Activated T-cell treated with anti-CD3 and anti-CD28 coated beads for 48 hours (primary cell): ENCODE measurements around the gene SYNJ2.

Experiments used
- DNase-seq: peaks from one replicate; pipeline ENCODE4 v3.0.0-alpha.2; 2020; ENCODE audit warnings: low read depth

SYNJ2 gene

GRCh38 chr6:158011478-158011920 lies 29.8 kb downstream of the SYNJ2 start:
- DNase-seq, result no peak

GRCh38 chr6:158011980-158012566 lies 30.4 kb downstream of the SYNJ2 start:
- no peak for DNase-seq

- no peak for DNase-seq
Measured at GRCh38 chr6:158013904-158014504, 32.3 kb downstream of the SYNJ2 start.

GRCh38 chr6:158014505-158015187 lies 33.0 kb downstream of the SYNJ2 start:
- no peak for DNase-seq

GRCh38 chr6:158015188-158015506 lies 33.5 kb downstream of the SYNJ2 start:
- no peak for DNase-seq

- no peak for DNase-seq
Measured at GRCh38 chr6:158016571-158017383, 35.1 kb downstream of the SYNJ2 start.

- DNase-seq, result no peak
Measured at GRCh38 chr6:158017621-158018040, 36.0 kb downstream of the SYNJ2 start.

- no peak for DNase-seq
Measured at GRCh38 chr6:158018041-158018771, 36.5 kb downstream of the SYNJ2 start.

- no peak for DNase-seq
Measured at GRCh38 chr6:158018851-158019361, 37.2 kb downstream of the SYNJ2 start.

- no peak for DNase-seq
Measured at GRCh38 chr6:158019416-158019815, 37.8 kb downstream of the SYNJ2 start.

- DNase-seq, result no peak
Measured at GRCh38 chr6:158020272-158020711, 38.6 kb downstream of the SYNJ2 start.

- DNase-seq, result no peak
Measured at GRCh38 chr6:158020811-158021210, 39.1 kb downstream of the SYNJ2 start.

GRCh38 chr6:158021376-158021775 lies 39.7 kb downstream of the SYNJ2 start:
- DNase-seq, result no peak

- DNase-seq, result no peak
Measured at GRCh38 chr6:158021814-158022748, 40.4 kb downstream of the SYNJ2 start.

GRCh38 chr6:158022749-158023596 lies 41.3 kb downstream of the SYNJ2 start:
- no peak for DNase-seq

- no peak for DNase-seq
Measured at GRCh38 chr6:158023597-158023939, 41.9 kb downstream of the SYNJ2 start.

GRCh38 chr6:158024566-158025297 lies 43.1 kb downstream of the SYNJ2 start:
- no peak for DNase-seq

- DNase-seq, result peak; percentile 75
Measured at GRCh38 chr6:158026054-158026900, 44.6 kb downstream of the SYNJ2 start.
